Panc1 (cell line): ENCODE measurements around the gene SCP2. TPM values are rescaled to one million over a fixed set of nuclear protein-coding genes. Genes with fewer than 3 reads are reported as not detected.

ENCODE experiments used
- ATAC-seq: fragments of 200-7000 bp; cut with Tn5 transposase; 2 replicates; pipeline ENCODE4 v1.9.1; 2020; ENCODE audit warnings: mild to moderate bottlenecking, moderate library complexity
- BruUV-seq: library from RNA; stranded (reverse); fragments of 400-500 nt; replicated peaks from 2 replicates; lab custom pipeline; 2021; lab: Mats Ljungman, UMichigan
- CTCF ChIA-PET: fragments of 300-600 bp; sonication (Branson Sonifier 250); formaldehyde crosslinking; loops from one replicate; lab custom pipeline; 2022; ENCODE audit warnings: antibody characterized with exemption; lab: Charles Lee
- POLR2A ChIA-PET: fragments of 300-600 bp; sonication (Branson Sonifier 250); formaldehyde crosslinking; loops from one replicate; lab custom pipeline; 2022; ENCODE audit warnings: antibody characterized with exemption; lab: Charles Lee
- DNase-seq: peaks from one replicate; pipeline ENCODE4 v3.0.0-alpha.2; 2010; ENCODE audit warnings: low read depth, low spot score
- H3K27ac ChIP-seq: 2 replicates; pipeline ENCODE4 v1.5.1; 2011; ENCODE audit warnings: mild to moderate bottlenecking, low read length, inconsistent platforms
- H3K27me3 ChIP-seq: fragments of 200-500 bp; sonication (Bioruptor generic); 2 replicates; pipeline ENCODE4 v1.6.0; 2014; ENCODE audit warnings: low read length, inconsistent platforms; ENCODE audit not compliant: control insufficient read depth, insufficient read depth
- H3K36me3 ChIP-seq: fragments of 200-500 bp; sonication (Bioruptor generic); 2 replicates; pipeline ENCODE4 v1.5.1; 2014; ENCODE audit warnings: inconsistent platforms, mild to moderate bottlenecking, low read length, moderate library complexity; ENCODE audit not compliant: control insufficient read depth, insufficient read depth
- H3K4me1 ChIP-seq: 2 replicates; pipeline ENCODE4 v1.5.1; 2011; ENCODE audit warnings: inconsistent platforms, mild to moderate bottlenecking, low read length, moderate library complexity; ENCODE audit not compliant: control insufficient read depth, insufficient read depth
- H3K4me3 ChIP-seq, 2 experiments: 2 replicates each; pipeline ENCODE4 v1.5.1; 2011 to 2012; ENCODE audit warnings: low read depth in 2 of 2, low read length in 2 of 2, mild to moderate bottlenecking in 2 of 2, inconsistent platforms in 1 of 2, moderate library complexity in 1 of 2
- H3K9me3 ChIP-seq: fragments of 200-500 bp; sonication (Bioruptor generic); 2 replicates; pipeline ENCODE4 v1.5.1; 2014; ENCODE audit warnings: low read depth, mild to moderate bottlenecking, inconsistent platforms, low read length, moderate library complexity; ENCODE audit not compliant: control insufficient read depth, insufficient read depth
- POLR2AphosphoS5 ChIP-seq: IDR thresholded peaks from 2 replicates; pipeline ENCODE4 v1.6.1; 2012; ENCODE audit warnings: mild to moderate bottlenecking, low read depth, low read length, moderate library complexity
- SIN3A ChIP-seq: IDR thresholded peaks from 2 replicates; pipeline ENCODE4 v1.6.1; 2012; ENCODE audit warnings: low read depth, mild to moderate bottlenecking, low read length, moderate library complexity, borderline replicate concordance; ENCODE audit not compliant: insufficient read depth
- TCF7L2 ChIP-seq: IDR thresholded peaks from 2 replicates; pipeline ENCODE4 v1.6.1; 2011; ENCODE audit warnings: mild to moderate bottlenecking, low read depth, low read length, inconsistent platforms
- in situ Hi-C: cut with HindIII; loops from 2 replicates; pipeline ENCODE4 v1.10.0; 2016; ENCODE audit warnings: low sequenced_read_pairs, low pct_unique_long_range_greater_than_20kb
- intact Hi-C: fragments of 100-400 bp; cut with micrococcal nuclease; formaldehyde crosslinking; loops from one replicate; pipeline ENCODE4 v1.10.0; 2022; ENCODE audit not compliant: unreplicated experiment
- total RNA-seq: library from RNA; stranded (reverse); gene quantifications from one replicate; pipeline ENCODE4 v1.2.1, GENCODE V29; 2021; ENCODE audit not compliant: unreplicated experiment
- TF ChIP-seq, protein P1 (sequence below): fragments of 450-650 bp; IDR thresholded peaks from 2 replicates; pipeline ENCODE4 v1.5.1; 2017; ENCODE audit warnings: mild to moderate bottlenecking
- TF ChIP-seq, protein P2 (sequence below), 2 experiments: IDR thresholded peaks; 2 replicates each; pipeline ENCODE4 v1.6.1; 2011 to 2012; ENCODE audit warnings: low read depth in 2 of 2, control low read depth in 1 of 2, low read length in 1 of 2, mild to moderate bottlenecking in 1 of 2, moderate library complexity in 1 of 2; ENCODE audit not compliant: insufficient read depth in 1 of 2

Gene SCP2
- total RNA-seq, 1 experiment from 2014 or later = 88.7 TPM

DNA sequence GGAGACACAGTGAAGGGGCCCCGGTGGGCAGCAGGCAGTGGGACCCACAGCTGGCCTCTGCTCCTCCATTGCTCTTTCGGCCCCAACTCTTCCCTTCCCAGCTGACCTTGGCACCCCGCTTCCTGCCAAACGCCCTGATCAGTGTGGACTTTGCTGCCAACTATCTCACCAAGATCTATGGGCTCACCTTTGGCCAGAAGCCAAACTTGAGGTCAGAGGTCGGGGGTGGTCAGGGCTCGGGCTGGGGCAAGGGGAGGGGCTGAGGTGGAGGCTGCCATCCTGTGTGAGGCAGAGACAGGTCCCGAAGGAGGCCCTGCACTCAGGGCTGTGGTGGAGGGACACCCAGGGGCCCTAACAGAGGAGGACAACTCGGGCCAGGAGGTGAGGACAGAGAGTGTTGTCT, 148.7 kb downstream of the SCP2 start:
- no peak for ATAC-seq
- CTCF ChIA-PET = no interaction called here
- BruUV-seq = no TSS peak

DNA sequence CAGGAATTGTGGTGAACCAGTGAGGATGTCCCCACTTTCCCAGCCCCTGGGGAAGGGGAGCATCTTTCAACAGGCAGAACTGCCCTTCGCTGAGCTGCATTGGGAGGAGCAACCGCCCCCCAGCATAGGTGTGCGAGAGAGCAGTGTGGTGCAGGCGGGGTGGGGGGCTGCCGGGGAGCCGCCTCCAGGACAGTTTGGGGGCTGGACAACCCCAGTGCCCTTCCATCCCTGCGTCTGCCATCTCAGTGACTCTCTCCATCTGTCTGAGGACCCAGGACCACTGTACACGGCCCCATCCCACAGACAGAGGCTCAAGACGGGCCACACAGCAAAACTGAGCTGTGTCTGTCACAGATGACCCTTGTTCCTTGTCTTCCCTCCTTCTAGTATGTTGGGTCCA, 149.1 kb downstream of the SCP2 start:
- Histone ChIP-seq H3K4me1 (no peaks in the 10 kb centered on the region), H3K27ac (no peak overlapping the region), H3K9me3 (no peaks in the 10 kb centered on the region), H3K4me3 (no peak overlapping the region), H3K36me3 (no peaks in the 10 kb centered on the region), H3K27me3 (no peaks in the 10 kb centered on the region)
- TF ChIP-seq TCF7L2 (no peak), SIN3A (no peak), POLR2AphosphoS5 (no peak)
- TF ChIP-seq, protein P1, sequence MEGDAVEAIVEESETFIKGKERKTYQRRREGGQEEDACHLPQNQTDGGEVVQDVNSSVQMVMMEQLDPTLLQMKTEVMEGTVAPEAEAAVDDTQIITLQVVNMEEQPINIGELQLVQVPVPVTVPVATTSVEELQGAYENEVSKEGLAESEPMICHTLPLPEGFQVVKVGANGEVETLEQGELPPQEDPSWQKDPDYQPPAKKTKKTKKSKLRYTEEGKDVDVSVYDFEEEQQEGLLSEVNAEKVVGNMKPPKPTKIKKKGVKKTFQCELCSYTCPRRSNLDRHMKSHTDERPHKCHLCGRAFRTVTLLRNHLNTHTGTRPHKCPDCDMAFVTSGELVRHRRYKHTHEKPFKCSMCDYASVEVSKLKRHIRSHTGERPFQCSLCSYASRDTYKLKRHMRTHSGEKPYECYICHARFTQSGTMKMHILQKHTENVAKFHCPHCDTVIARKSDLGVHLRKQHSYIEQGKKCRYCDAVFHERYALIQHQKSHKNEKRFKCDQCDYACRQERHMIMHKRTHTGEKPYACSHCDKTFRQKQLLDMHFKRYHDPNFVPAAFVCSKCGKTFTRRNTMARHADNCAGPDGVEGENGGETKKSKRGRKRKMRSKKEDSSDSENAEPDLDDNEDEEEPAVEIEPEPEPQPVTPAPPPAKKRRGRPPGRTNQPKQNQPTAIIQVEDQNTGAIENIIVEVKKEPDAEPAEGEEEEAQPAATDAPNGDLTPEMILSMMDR = no peak
- TF ChIP-seq, protein P2, sequence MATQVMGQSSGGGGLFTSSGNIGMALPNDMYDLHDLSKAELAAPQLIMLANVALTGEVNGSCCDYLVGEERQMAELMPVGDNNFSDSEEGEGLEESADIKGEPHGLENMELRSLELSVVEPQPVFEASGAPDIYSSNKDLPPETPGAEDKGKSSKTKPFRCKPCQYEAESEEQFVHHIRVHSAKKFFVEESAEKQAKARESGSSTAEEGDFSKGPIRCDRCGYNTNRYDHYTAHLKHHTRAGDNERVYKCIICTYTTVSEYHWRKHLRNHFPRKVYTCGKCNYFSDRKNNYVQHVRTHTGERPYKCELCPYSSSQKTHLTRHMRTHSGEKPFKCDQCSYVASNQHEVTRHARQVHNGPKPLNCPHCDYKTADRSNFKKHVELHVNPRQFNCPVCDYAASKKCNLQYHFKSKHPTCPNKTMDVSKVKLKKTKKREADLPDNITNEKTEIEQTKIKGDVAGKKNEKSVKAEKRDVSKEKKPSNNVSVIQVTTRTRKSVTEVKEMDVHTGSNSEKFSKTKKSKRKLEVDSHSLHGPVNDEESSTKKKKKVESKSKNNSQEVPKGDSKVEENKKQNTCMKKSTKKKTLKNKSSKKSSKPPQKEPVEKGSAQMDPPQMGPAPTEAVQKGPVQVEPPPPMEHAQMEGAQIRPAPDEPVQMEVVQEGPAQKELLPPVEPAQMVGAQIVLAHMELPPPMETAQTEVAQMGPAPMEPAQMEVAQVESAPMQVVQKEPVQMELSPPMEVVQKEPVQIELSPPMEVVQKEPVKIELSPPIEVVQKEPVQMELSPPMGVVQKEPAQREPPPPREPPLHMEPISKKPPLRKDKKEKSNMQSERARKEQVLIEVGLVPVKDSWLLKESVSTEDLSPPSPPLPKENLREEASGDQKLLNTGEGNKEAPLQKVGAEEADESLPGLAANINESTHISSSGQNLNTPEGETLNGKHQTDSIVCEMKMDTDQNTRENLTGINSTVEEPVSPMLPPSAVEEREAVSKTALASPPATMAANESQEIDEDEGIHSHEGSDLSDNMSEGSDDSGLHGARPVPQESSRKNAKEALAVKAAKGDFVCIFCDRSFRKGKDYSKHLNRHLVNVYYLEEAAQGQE (IDR thresholded peaks at IDR 0.05; ENCODE audit: insufficient read depth in 1 of 2, low read depth in 2 of 2, low read length in 1 of 2) = no peak
- in situ Hi-C loops (no loop called here), intact Hi-C loops (no loop called here)
- ATAC-seq (no peak), DNase-seq (no peak)
- BruUV-seq = no TSS peak
- CTCF ChIA-PET = no interaction called here
- POLR2A ChIA-PET = no interaction called here

More for the DNA sequence above, 148.7 kb downstream of the SCP2 start:
- in situ Hi-C loops (no loop called here), intact Hi-C loops (no loop called here)
- Histone ChIP-seq H3K4me1 (no peaks in the 10 kb centered on the region), H3K4me3 (no peak overlapping the region), H3K27ac (no peak overlapping the region), H3K36me3 (no peaks in the 10 kb centered on the region), H3K27me3 (no peaks in the 10 kb centered on the region), H3K9me3 (no peaks in the 10 kb centered on the region)
- no peak for TF ChIP-seq POLR2AphosphoS5
- TF ChIP-seq, protein P1 = no peak
- POLR2A ChIA-PET = no interaction called here
- no peak for DNase-seq
